K562 (cell line): ENCODE results near the gene CLCNKA. TPM values are rescaled to one million over a fixed set of nuclear protein-coding genes. Genes with fewer than 3 reads are reported as not detected.

ENCODE experiments used
- ARID1B ChIP-seq: fragments of 450-650 bp; IDR thresholded peaks from 2 replicates; pipeline ENCODE4 v1.6.1; 2016; ENCODE audit warnings: antibody characterized with exemption, mild to moderate bottlenecking, inconsistent platforms
- DMBX1 ChIP-seq: fragments of 250-450 bp; sonication (Bioruptor Pico); IDR thresholded peaks from 2 replicates; pipeline ENCODE4 v1.8.0; 2022; ENCODE audit warnings: inconsistent platforms, mild to moderate bottlenecking, moderate library complexity, borderline replicate concordance
- DPF2 ChIP-seq: fragments of 450-650 bp; IDR thresholded peaks from 2 replicates; pipeline ENCODE4 v1.6.1; 2016
- HES1 ChIP-seq: fragments of 450-650 bp; IDR thresholded peaks from 2 replicates; pipeline ENCODE4 v1.6.1; 2016; ENCODE audit warnings: low read depth, mild to moderate bottlenecking, moderate library complexity
- HNRNPK ChIP-seq: fragments of 200-400 bp; formaldehyde crosslinking; IDR thresholded peaks from one replicate; pipeline ENCODE4 v1.6.1; 2018; ENCODE audit warnings: mild to moderate bottlenecking, low read depth, low read length; ENCODE audit not compliant: poor library complexity, severe bottlenecking
- ILF3 ChIP-seq: fragments of 450-650 bp; IDR thresholded peaks from 2 replicates; pipeline ENCODE4 v1.6.1; 2018; ENCODE audit warnings: antibody characterized with exemption, mild to moderate bottlenecking, moderate library complexity, borderline replicate concordance
- JUND ChIP-seq, 2 experiments: IDR thresholded peaks; 2 replicates in 1 of 2; 3 replicates in 1 of 2; pipeline ENCODE4 v1.6.1; 2011; ENCODE audit warnings: borderline replicate concordance in 2 of 2, low read depth in 2 of 2, low read length in 2 of 2, improper control_type of control experiment in 1 of 2, missing biosample characterization in 1 of 2, missing genetic modification characterization in 1 of 2, missing genetic modification reagents in 1 of 2
- MCM2 ChIP-seq: fragments of 450-650 bp; IDR thresholded peaks from 2 replicates; pipeline ENCODE4 v1.6.1; 2017; ENCODE audit warnings: low read depth, mild to moderate bottlenecking
- MITF ChIP-seq: IDR thresholded peaks from 2 replicates; pipeline ENCODE4 v1.6.1; 2014; ENCODE audit warnings: antibody characterized with exemption
- MYC ChIP-seq, 2 experiments: fragments of 250-450 bp in 1 of 2; sonication (Bioruptor Pico) in 1 of 2; IDR thresholded peaks; 2 replicates each; pipeline versions ENCODE4 v1.5.1 to v1.6.1; 2012 to 2021; ENCODE audit warnings: low read depth in 2 of 2, borderline replicate concordance in 1 of 2, improper control_type of control experiment in 1 of 2, low read length in 1 of 2, mild to moderate bottlenecking in 1 of 2, moderate library complexity in 1 of 2
- NCOA2 ChIP-seq, 2 experiments: fragments of 450-650 bp; IDR thresholded peaks; 2 replicates each; pipeline ENCODE4 v1.6.1; 2018; ENCODE audit warnings: mild to moderate bottlenecking in 2 of 2, moderate library complexity in 1 of 2; ENCODE audit not compliant: partially characterized antibody in 2 of 2
- PKNOX1 ChIP-seq: fragments of 450-650 bp; IDR thresholded peaks from 2 replicates; pipeline ENCODE4 v1.6.1; 2016
- POLR2B ChIP-seq: fragments of 450-650 bp; IDR thresholded peaks from 2 replicates; pipeline ENCODE4 v1.6.1; 2018; ENCODE audit warnings: low read depth; ENCODE audit not compliant: partially characterized antibody
- SFPQ ChIP-seq: fragments of 200-400 bp; formaldehyde crosslinking; IDR thresholded peaks from 2 replicates; pipeline ENCODE4 v1.6.1; 2017; ENCODE audit warnings: mild to moderate bottlenecking, low read depth, low read length, moderate library complexity
- SMAD4 ChIP-seq: fragments of 250-450 bp; sonication (Bioruptor Pico); conservative IDR thresholded peaks from 2 replicates; pipeline ENCODE4 v1.8.0; 2021; ENCODE audit warnings: inconsistent platforms, mild to moderate bottlenecking, moderate library complexity
- SMARCA5 ChIP-seq: fragments of 450-650 bp; IDR thresholded peaks from 2 replicates; pipeline ENCODE4 v1.6.1; 2016
- ZFP30 ChIP-seq: fragments of 250-450 bp; sonication (Bioruptor Pico); IDR thresholded peaks from 2 replicates; pipeline ENCODE4 v1.8.0; 2022; ENCODE audit warnings: moderate library complexity, mild to moderate bottlenecking, inconsistent platforms, borderline replicate concordance
- ZNF121 ChIP-seq: sonication (generic); formaldehyde crosslinking; conservative IDR thresholded peaks from 2 replicates; pipeline ENCODE4 v1.8.0; 2022; ENCODE audit warnings: missing genetic modification reagents
- ZNF134 ChIP-seq: fragments of 250-450 bp; sonication (Bioruptor Pico); conservative IDR thresholded peaks from 2 replicates; pipeline ENCODE4 v1.4.0; 2020
- ZNF398 ChIP-seq: fragments of 250-450 bp; sonication (Bioruptor Pico); IDR thresholded peaks from 2 replicates; pipeline ENCODE4 v1.8.0; 2021; ENCODE audit warnings: moderate library complexity, mild to moderate bottlenecking, inconsistent platforms
- ZNF408 ChIP-seq: fragments of 250-450 bp; sonication (Bioruptor Pico); IDR thresholded peaks from 2 replicates; pipeline ENCODE4 v1.4.0; 2020; ENCODE audit warnings: low read depth, mild to moderate bottlenecking, moderate library complexity
- ZNF780A ChIP-seq: fragments of 250-450 bp; sonication (Bioruptor Pico); IDR thresholded peaks from 2 replicates; pipeline ENCODE4 v1.5.0; 2021; ENCODE audit warnings: mild to moderate bottlenecking
- polyA plus RNA-seq, 8 experiments: library from polyadenylated mRNA; depleted of rRNA in 4 of 8; stranded (reverse) in 5 of 8; unstranded in 3 of 8; fragments of >200 nt; fragmentation: Nextera tagmentation in 2 of 8; fragmentation: Illumina TruSeq in 1 of 8; extraction: Ambion mirVana in 2 of 8; extraction: Trizol in 1 of 8; gene quantifications; 2 replicates each; pipeline versions ENCODE4 v1.2.1 to v1.2.3, GENCODE V29; 2011 to 2014; ENCODE audit warnings: inconsistent platforms in 1 of 8, missing spikeins in 1 of 8
- total RNA-seq, 7 experiments: library from RNA; depleted of rRNA in 6 of 7; stranded (reverse); fragments of >200 nt in 6 of 7; fragmentation: Illumina TruSeq in 2 of 7; extraction: Trizol in 2 of 7; gene quantifications; 2 replicates each; pipeline versions ENCODE4 v1.2.1 to v1.2.3, GENCODE V29; 2011 to 2021; ENCODE audit warnings: low replicate concordance in 1 of 7

CLCNKA gene
- total and polyA plus RNA-seq, 9 of the 15 experiments (the other 6 are each of a cell fraction or from before 2014, with no cell fraction given) = 0.03 to 0.37 (median 0.10) TPM; not detected in 3

- TF ChIP-seq ZNF121 (CRISPR knock-in tag) (no peak), DPF2 (no peak), PKNOX1 (no peak), MITF (no peak), NCOA2 (IDR thresholded peaks at IDR 0.05; ENCODE audit: partially characterized antibody in 2 of 2) (no peak), ZNF408 (CRISPR knock-in tag) (no peak), HNRNPK (no peak), HES1 (no peak), ILF3 (no peak), ZFP30 (CRISPR knock-in tag) (no peak), JUND (IDR thresholded peaks at IDR 0.05; ENCODE audit: borderline replicate concordance, low read depth, low read length) (peak; percentile 25; the same call in 1 of the 2 replicates), JUND (tag; IDR thresholded peaks at IDR 0.05; ENCODE audit: borderline replicate concordance, low read depth, low read length) (no peak), ZNF398 (CRISPR knock-in tag) (no peak), ZNF780A (CRISPR knock-in tag) (no peak), SMAD4 (no peak), DMBX1 (CRISPR knock-in tag) (no peak), POLR2B (no peak), MYC (IDR thresholded peaks at IDR 0.05; ENCODE audit: low read depth, low read length) (no peak), MYC (CRISPR knock-in tag; IDR thresholded peaks at IDR 0.05; ENCODE audit: borderline replicate concordance, low read depth) (no peak), MCM2 (no peak), ZNF134 (CRISPR knock-in tag) (no peak), ARID1B (no peak), SMARCA5 (no peak), SFPQ (no peak)
These were observed 12.8 kb upstream of the CLCNKA start (continued) for GRCh38 chr1:16009030-16009460.
